HG03439 (cell line): ENCODE data around the gene CHST8.
"Not testable (repeated sequence)": the region's sequence is repeated elsewhere in the genome, so short reads cannot be mapped to it uniquely, and the experiment has no call there.

Experiments
- ATAC-seq: cut with Tn5 transposase; IDR thresholded peaks from one replicate; pipeline ENCODE4 v1.9.1; 2021; ENCODE audit warnings: mild to moderate bottlenecking, moderate library complexity; ENCODE audit not compliant: unreplicated experiment

CHST8 gene

DNA sequence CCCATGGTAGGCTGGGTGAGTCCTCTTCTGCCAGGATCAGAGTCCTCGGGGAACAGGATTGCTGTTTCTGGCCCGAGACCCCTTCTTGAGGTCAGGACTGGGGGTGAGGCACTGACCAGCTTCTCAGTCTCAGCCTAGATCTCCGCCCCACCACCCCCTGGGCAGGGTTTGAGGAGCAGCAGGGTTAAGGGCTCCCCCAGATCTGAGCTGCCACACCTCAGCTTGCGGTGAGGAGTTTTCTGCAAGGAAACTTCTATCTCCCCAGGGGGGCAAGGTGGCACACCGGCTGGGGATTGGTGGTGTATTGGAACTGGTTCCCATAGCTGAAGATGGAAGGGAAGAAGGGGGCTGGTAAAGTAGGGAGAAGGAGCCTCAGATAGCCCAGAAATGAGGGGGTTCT is 19.5 kb downstream of the CHST8 start:
- ATAC-seq, result no peak

DNA sequence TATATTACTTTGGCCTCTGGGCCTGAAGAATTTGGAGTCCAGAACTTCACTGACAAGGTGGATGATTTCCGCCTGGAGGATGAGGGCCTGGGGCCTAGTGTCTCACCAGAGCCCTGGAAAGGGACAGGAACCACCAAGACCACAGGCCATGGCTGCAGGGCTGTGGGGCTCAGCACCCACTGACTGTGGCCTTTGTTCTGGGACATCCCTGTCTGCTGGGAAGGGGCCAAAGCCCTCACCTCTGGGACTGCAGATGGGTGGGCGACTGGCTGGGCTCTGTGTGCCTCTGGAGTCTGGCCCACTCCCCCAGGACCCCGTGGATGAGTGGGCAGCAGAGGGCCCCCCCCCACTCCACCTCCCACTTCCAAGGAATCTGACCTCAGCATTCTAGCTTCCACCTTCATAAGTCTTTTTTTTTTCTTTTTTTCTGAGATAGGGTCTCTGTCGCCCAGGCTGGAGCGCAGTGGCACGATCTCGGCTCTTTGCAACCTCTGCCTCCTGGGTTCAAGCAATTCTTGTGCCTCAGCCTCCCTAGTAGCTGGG is 20.3 kb downstream of the CHST8 start:
- no peak for ATAC-seq

DNA sequence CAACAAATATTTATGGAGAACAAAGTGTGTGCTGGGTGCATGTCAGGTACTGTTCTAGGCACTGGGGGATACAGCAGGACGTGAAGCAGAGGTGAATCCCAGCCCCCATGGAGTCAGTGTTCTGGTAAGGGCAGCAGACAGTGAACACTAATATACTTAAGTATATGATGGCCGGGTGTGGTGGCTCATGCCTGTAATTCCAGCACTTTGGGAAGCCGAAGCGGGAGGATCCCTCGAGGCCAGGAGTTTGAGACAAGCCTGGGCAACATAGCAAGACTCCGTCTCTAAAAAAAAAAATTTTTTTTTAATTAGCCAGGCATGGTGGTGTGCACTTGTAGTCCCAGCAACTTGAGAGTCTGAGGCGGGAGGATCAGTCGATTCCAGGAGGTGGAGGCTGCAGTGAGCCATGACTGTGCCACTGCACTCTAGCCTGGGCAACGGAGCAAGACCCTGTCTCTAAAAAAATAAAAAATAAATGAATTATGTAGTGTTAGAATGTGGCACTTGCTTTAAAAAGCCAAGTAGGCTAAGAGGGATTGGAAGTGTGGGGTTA is 22.6 kb downstream of the CHST8 start:
- ATAC-seq, result no peak

- ATAC-seq, result no peak
These were observed 24.6 kb downstream of the CHST8 start for GRCh38 chr19:33646306-33646705.

DNA sequence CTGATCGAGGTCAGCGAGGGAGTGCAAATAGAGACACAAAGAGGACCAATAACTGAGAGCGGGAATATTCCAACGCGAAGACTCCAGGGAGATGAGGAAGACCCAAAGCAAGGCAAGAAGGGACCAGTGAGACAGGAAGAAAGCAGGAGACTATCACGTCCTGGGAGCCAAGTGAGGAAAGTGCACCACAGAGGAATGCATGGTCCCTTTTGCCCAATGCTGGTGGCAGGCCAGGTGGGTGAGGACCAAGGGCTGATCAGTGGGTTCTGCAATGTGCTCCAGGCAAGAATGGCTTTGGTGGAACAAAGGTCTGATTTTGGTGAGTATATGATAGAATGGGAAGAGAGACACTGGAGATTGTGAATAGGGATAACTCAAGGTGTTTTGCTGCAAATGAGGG is 25.4 kb downstream of the CHST8 start:
- no peak for ATAC-seq

- ATAC-seq, result no peak
These were observed 28.0 kb downstream of the CHST8 start for GRCh38 chr19:33649627-33650305.

GRCh38 chr19:33653684-33654083 is 31.9 kb downstream of the CHST8 start:
- no peak for ATAC-seq

- ATAC-seq, result no peak
These were observed 33.2 kb downstream of the CHST8 start for GRCh38 chr19:33654840-33655508.

DNA sequence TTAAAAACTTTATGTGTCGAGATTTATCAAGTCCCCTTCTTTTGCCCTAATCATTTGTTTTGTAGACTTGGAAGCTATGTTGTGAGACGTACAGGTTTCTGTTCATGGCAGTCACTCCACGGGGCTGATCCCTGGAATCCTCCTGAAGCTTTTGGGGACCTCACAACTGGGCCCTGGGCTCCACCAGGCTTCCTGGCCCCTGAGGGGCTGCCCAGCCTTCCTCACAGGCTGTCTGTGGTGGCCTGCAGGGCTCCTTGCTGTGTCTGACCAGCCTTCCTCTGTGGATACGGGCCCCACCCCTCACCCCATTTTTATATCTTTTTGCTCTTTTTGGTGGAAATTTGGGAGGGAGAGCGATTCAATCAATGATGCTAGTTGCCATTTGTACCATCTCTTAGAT is 38.1 kb downstream of the CHST8 start:
- ATAC-seq, result no peak

DNA sequence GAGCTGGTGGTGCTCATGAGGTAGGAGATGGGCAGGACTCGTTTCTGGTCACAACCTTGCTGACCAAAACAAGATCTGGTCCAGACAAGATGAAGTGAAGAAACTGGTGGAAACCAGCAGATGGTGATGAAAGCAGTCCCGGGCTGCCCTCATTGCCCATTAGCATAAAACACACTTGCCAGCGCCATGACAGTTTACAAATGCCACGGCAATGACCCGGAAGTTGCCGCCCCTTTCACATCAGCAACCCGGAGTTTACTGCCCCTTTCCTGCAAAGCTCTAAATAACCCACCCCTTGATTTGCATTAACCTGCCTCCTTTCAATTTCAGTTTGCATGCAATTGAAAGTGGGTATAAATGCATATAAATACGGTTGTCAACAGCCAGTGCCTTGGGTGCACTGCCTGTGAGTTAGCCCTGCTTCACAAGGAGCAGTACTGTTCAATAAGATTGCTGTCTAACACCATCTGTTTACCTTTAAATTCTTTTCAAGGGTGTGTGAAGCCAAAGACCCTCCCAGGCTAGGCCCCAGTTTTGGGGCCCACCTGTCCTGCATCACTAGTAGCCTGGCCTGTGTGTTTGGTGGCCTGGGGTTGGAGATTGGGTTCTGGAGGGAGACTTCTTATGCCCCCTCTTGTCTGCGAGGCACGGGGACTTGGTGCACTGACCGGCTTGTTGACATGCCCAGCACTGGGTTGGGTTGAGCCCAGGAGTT is 38.8 kb downstream of the CHST8 start:
- ATAC-seq, result no peak

GRCh38 chr19:33661336-33661735 is 39.6 kb downstream of the CHST8 start:
- ATAC-seq, result no peak

GRCh38 chr19:33662391-33663092 is 40.8 kb downstream of the CHST8 start:
- no peak for ATAC-seq

DNA sequence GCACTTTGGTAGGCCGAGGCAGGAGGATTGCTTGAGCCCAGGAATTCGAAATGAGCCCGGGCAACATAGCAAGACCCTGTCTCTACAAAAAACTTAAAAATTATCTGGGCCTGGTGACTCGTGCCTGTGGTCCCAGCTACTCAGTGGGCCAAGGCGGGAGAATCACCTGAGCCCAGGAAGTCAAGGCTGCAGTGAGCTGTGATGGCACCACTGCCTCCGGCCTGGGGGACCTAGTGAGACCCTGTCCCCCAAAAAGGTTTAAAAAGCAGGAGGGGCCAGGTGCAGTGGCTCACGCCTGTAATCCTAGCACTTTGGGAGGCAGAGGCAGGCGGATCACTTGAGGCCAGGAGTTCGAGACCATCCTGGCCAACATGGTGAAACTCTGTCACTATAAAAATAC is 41.6 kb downstream of the CHST8 start:
- not testable (repeated sequence) for ATAC-seq

DNA sequence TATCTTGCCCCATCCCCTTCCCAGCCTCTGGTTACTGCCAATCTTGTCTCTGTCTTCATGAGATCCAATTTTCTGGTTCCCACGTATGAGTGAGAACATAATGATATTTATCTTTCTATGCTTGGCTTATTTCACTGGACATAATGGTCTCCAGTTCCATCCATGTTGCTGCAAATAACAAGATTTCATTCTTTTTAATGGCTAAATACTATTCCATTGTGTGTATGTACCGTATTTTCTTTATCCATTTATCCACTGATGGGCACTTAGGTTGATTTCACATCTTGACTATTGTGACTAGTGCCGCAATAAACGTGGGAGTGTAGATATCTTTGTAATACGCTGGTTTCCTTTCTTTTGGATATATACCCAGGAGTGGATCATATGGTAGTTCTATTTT is 43.0 kb downstream of the CHST8 start:
- ATAC-seq, result no peak

DNA sequence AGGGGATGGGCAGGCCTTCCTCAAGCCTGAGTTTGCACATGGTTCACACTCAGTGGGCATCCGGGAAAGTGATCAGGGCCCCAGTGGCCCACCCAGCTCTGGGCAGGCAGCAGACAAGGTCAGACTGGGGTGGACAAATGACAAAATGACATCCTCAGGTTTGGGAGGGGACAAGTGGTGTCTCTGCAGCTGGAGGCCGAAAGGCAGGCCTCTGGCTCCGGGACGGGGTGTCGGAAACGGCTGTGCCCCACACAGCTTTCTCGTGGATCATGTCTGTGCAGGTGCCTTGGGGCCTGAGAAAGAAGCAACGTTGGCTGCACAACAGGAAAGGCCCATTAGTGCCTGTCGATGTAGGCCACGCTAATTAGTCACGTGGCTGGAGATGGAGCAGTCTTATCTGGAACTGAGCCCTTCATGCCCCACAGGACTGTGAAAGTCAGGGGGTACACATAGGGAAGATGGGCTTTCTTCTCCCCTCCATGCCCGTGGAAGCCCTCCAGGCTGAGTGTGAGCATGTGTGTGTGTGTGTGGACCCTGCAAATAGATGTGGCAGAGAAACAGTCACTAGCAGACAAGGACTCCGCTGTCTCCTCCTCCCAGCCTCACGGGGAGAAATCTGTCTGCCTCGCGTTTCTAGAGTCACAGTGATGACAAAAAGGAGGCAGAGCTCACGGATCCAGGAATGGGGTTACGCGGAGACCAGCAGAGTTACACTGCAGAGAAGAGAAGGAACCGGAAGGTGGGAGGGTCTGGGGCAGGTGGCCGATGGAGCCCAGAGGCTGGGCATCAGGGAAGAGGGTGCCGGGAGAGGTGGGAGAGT is 44.2 kb downstream of the CHST8 start:
- no peak for ATAC-seq

DNA sequence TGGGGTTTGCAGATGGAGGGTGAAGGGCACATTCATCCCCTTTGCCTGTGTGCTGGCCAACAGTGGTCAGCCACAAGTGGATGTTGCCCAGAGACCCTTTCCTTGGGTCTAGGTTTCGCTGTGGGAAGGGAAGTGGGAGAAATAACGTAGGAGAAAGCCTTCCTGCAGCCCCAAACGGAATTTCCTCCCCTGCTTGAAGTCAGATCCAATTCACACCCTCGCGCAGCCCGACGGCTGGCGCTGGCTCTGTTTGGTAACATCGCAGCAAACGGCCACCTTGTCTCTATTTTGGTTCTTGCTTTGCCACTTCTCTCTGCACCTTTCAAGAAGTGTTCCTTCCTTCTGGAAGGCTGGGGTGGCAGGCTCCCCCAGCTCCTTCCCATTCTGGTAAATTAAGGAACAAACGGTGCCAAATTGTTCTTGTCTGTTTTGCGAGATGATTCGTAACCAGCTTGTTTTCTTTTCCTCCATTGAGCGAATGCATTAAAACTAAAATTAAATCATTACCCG is 45.4 kb downstream of the CHST8 start:
- ATAC-seq, result no peak

- no peak for ATAC-seq
These were observed 46.1 kb downstream of the CHST8 start for GRCh38 chr19:33667881-33668280.

DNA sequence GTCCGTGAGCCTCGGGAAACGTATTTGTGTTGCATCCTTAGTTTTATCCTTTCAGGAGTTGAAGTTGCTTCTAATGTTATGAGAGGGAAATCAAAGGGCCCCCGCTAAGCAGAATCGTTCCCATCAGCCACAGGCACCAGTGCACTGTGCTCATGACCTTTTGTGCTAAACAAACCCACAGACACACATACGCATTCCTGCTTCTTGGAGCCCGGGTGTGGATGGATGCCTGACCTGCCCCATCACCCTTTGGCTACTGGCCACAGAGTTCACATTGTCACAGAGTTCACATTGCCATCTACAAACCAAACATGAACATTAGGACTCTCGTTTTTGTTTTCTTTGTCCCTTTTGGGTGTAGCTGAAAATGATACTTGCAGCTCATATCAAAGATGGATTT is 47.2 kb downstream of the CHST8 start:
- no peak for ATAC-seq

- ATAC-seq, result no peak
These were observed 47.6 kb downstream of the CHST8 start for GRCh38 chr19:33669376-33669775.

GRCh38 chr19:33670398-33670797 is 48.6 kb downstream of the CHST8 start:
- no peak for ATAC-seq
